Activated CD8-positive, alpha-beta memory T cell treated with anti-CD3 and anti-CD28 coated beads for 48 hours (primary cell): ENCODE results near the gene TMEM38A.
A peak's percentile ranks its signal among the peaks of the same experiment; 100 is the strongest.
"Not testable (repeated sequence)": the region's sequence is repeated elsewhere in the genome, so short reads cannot be mapped to it uniquely, and the experiment has no call there.

Experiments used
- DNase-seq, 3 experiments: peaks; one replicate each; pipeline ENCODE4 v3.0.0-alpha.2; 2020; ENCODE audit warnings: low read depth in 2 of 3, low spot score in 2 of 3

The TMEM38A gene

GRCh38 chr19:16631465-16631864 is 29.5 kb upstream of the TMEM38A start:
- no peak for DNase-seq

GRCh38 chr19:16637535-16637934 is 23.4 kb upstream of the TMEM38A start:
- DNase-seq: no peak

- DNase-seq: no peak
These were observed 22.3 kb upstream of the TMEM38A start for GRCh38 chr19:16638666-16639065.

GRCh38 chr19:16640951-16641350 is 20.0 kb upstream of the TMEM38A start:
- no peak for DNase-seq

- no peak for DNase-seq
These were observed 19.2 kb upstream of the TMEM38A start for GRCh38 chr19:16641695-16642094.

- no peak for DNase-seq
These were observed 15.8 kb upstream of the TMEM38A start for GRCh38 chr19:16645140-16645539.

GRCh38 chr19:16649734-16650133 is 11.2 kb upstream of the TMEM38A start:
- DNase-seq: no peak

- no peak for DNase-seq
These were observed 10.1 kb upstream of the TMEM38A start for GRCh38 chr19:16650821-16651220.

GRCh38 chr19:16651421-16652188 is 9.3 kb upstream of the TMEM38A start:
- DNase-seq: not testable (repeated sequence)

GRCh38 chr19:16652854-16653253 is 8.1 kb upstream of the TMEM38A start:
- DNase-seq: no peak

GRCh38 chr19:16654140-16654539 is 6.8 kb upstream of the TMEM38A start:
- DNase-seq: no peak

GRCh38 chr19:16654627-16655026 is 6.3 kb upstream of the TMEM38A start:
- DNase-seq: no peak

GRCh38 chr19:16655727-16656126 is 5.2 kb upstream of the TMEM38A start:
- no peak for DNase-seq

- no peak for DNase-seq
These were observed 3.6 kb upstream of the TMEM38A start for GRCh38 chr19:16657384-16657783.

- DNase-seq: no peak
These were observed 1.5 kb upstream of the TMEM38A start for GRCh38 chr19:16659464-16659831.

- DNase-seq: peak; percentile 90 to 98 (median 90)
These were observed 869 bp upstream of the TMEM38A start, which contains the start of gene SMIM7 for GRCh38 chr19:16659832-16660708. TSS of gene SMIM7 (minus strand) at chr19:16660144. CDS start at chr19:16660110, 34 bp downstream.

GRCh38 chr19:16661480-16662034 is 618 bp downstream of the TMEM38A start:
- DNase-seq: peak in 1 of 3 experiments; percentile 2

- DNase-seq: no peak
These were observed 7.2 kb downstream of the TMEM38A start for GRCh38 chr19:16668176-16668575.

GRCh38 chr19:16668702-16669101 is 7.8 kb downstream of the TMEM38A start:
- not testable (repeated sequence) for DNase-seq

GRCh38 chr19:16670291-16670690 is 9.4 kb downstream of the TMEM38A start:
- no peak for DNase-seq

GRCh38 chr19:16671652-16672274 is 10.8 kb downstream of the TMEM38A start:
- DNase-seq: no peak
